ENCODE measurements around the gene QRICH1. TPM values are rescaled to one million over a fixed set of nuclear protein-coding genes. Genes with fewer than 3 reads are reported as not detected.

QRICH1 gene
- total RNA-seq, 1 donor from 2014 or later: 62.7 TPM

DNA sequence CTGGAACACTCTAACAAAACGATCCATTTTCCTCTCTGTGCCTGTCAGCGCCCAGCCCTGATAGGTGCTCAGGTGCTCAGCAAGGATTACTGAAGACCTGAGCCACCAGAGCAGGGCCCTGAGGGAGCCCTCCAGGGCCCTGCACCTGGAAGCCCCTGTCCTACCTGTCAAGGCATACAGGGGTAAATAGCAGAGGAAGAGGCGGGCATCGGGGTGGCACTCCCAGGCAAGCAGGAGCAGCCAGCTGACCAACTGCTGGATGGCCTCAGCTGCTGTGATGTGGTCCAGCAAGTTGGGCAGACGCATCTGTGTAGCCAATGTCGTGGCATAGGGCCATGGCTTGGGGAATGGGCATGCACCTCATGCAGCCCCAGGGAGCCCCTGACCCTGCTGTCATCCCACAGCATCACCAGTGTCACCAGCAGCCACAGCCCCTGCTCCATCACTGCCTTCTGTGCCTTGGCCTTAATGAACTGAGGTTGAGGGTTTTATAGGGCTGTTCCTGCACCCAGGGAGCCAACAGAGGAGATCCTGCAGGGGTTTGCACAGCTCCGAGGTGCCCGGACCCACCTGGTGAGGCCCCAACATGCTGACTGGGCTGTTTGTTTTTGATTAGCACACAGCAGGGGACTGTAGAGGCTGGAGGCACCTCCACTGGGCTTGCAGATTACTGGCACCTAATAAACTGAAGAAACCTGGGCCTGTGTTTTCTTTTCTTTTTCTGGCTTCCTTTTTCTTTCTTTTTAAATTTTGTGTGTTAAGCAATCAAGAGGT lies 94.6 kb downstream of the QRICH1 start:
- DNase-seq (ENCODE audit: low read depth, low spot score): no peak

DNA sequence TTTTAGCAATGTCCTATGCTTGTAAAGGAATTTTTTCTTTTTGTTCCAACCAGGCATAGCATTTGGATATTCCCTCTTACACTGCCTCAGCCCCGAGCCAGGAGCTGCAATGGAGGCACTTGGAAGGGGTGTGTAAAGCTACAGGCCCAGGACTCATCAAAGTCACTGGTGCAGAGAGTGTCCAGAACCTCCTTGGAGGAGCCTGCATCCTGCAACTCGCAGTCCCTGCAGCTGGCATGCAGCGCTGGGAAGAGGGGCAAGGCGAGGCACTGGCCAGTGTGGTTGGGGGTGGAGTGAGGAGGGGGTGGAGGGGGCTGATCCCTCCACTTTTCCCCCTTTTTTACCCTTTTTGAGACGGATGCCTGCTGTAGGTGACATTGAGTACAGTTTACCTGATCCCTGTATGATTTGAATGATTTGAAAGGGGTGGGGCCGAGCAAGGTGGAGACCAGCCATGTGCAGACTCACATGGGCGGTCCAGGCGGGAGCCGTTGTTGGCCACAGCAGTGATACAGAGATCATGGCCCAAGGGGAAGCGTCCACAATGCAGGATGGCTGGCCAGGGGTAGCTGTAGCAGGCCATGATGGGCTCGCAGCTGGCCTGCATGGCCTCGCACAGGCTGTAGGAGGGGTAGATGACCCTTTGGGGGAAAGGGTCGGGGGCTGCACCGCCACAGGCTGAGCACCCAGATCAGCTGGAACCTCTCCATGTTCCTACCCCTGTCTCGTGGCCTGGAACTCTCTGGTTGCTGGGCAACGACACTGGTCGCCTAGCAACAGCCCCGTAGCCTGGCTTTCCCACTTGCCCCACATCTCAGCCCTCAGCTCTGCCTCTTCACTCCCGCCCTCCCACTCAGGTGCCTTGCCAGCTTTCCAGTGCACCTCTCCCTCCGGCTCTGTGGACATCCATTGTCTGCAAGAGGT lies 95.9 kb downstream of the QRICH1 start:
- no peak for DNase-seq (ENCODE audit: low read depth, low spot score)

DNA sequence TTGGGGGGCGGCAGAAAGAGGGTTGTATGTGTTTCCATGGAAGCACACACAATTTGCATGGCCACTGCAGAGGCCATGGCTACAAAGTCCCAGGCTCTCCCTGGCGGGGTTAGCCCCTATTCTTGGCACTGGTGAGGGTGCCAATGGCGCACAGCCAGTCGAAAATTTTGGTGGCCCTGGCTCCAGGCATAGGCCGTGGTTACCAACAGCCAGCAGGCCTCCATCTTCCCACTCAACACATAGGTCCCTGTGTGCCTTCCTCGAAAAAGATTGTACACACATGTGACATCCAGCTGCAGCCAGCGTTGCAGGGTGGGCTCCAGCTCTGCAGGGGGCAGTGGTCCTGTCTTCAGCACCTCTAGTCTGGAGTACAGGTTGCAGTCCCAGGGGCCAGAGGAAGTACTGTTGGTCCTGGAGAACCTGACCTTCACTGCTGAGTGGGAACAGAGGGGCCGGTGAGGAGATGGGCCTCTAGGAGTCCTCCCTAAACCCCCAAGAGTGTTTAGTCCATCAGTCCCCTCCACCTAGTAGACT lies 96.7 kb downstream of the QRICH1 start:
- DNase-seq (ENCODE audit: low read depth, low spot score): no peak

DNA sequence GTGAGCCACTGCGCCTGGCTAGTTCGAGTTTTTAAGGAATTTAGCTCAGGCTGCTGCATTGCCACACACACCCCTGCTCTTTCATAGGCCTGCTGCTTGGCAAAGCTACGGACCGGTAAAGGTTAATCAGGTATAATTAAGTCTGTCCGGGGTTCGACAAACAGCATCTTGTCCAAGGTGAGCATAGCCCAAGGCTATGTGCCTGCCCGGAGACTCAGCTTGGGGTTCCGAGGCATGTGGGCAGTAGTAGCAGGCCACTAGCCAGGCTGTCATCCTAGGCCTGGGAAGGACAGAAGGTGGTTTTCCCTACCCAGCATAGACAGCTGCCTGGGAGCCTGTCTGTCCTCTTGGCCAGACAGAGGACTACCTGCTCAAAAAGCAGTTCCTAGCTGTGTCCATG lies 97.2 kb downstream of the QRICH1 start:
- DNase-seq (ENCODE audit: low read depth, low spot score): no peak

DNA sequence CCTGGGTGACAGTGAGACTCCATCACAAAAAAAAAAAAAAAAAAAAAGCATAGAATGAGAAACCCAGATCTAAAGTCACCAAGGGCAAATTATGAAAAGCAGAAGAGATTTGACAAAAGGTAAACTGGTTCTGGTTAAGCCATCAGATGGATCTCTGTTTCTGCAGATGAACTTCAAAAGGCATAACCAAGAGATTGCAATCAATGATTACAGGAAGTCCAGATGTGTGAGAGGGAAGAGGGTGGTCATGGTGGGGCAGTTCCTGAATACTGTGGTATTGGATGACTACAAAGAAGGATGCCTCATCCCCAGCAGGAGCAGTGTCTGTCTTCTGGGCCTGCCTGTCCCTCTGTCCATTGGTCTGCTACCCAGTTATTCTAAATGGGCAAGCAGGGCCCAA lies 100.0 kb downstream of the QRICH1 start:
- DNase-seq (ENCODE audit: low read depth, low spot score): no peak

DNA sequence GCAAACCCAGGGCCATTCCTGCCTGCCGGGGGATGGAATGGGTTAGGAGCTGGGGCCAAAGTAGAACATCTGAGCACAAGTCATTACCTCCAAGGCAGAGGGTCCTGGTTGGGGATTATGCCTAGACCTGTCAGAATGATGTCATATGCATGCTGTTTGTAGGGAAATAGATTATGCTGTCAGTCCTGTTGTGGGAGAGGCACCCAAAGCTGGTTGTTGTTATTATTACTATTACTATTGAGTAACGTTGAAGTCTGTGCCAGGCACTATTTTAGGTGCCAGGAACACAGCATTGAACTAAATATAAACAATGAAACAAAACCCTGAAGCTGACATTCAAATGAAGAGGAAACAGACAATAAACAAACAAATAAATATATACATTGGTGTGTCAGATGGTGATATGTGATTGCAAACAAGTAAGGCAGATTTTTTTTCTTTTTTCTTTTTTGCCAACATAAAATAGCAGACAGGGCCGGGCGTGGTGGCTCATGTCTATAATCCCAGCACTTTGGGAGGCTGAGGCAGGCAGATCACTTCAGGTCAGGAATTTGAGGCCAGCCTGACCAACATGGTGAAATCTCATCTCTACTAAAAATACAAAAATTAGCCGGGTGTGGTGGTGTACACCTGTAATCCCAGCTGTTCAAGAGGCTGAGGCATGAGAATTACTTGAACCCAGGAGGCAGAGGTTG lies 101.9 kb downstream of the QRICH1 start:
- DNase-seq (ENCODE audit: low read depth, low spot score): no peak

DNA sequence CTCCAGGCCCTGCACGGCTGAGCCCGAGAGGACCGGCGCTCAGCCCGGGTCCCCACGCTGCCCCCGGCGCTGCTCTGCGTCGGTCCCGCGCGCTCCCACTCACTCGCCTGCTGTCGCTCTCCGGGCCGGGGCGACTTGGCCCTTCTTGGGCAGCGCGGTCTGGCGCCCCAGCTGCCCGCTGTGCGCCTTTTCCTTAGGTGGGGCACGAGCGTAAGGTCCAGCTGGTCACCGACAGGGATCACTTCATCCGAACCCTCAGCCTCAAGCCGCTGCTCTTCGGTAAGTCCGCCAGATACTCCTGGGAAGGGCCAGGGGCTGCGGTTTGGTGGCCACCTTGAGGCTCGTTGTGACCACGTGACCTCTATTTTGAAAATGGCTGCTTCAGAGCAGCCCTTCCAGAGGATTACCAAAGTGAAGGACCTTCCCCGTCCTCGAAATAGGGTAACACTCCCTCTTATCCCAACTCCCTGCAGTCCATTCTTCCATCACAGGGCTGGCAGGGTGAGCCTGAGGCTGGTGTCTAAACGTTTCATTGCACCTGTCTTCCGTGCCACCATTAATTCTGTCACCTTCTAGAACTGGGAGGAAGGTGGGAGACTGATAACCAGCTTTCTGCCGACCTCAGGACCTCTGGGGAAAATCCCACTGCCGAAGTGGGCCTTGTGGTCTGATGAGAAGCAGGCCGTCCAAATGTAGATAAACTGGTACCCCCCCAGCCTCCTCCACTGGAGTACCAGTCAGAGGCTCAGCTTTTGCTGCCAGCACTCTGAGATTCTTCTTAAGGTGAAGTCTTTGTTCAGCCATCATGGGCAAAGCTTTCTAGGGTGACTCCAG lies 103.0 kb downstream of the QRICH1 start:
- no peak for DNase-seq (ENCODE audit: low read depth, low spot score)

DNA sequence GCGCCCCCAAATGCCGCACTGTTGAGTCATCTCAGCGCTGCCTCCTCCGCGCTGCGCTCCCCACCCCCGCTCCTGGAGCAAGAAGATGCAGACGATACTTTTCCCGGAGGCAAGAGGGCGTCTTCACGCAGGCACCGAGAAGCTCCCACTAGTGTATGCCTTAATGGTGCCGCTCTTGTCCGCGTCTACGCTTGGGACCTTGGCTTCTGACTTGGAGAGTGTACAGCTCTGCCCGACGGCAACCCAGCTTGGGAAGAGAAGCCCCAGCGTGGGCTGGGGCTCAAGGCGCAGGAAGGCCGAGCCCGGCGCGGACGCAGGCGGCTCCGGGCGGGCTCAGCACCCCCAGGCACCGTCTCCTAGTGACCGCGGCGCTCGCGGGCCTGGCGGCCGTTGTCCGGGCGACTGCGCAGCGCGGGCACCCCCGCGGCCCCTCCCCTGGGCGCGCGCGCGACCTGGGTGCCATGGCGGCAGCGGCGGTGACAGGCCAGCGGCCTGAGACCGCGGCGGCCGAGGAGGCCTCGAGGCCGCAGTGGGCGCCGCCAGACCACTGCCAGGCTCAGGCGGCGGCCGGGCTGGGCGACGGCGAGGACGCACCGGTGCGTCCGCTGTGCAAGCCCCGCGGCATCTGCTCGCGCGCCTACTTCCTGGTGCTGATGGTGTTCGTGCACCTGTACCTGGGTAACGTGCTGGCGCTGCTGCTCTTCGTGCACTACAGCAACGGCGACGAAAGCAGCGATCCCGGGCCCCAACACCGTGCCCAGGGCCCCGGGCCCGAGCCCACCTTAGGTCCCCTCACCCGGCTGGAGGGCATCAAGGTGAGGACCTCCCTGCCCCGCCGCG lies 103.9 kb downstream of the QRICH1 start, which contains the start of gene P4HTM:
Gene P4HTM, plus strand, starts transcription at position 446 of the 840 bp plus-strand sequence. Its CDS starts 16 bp downstream, at position 462.
- peak; percentile 66 for DNase-seq (ENCODE audit: low read depth, low spot score)

DNA sequence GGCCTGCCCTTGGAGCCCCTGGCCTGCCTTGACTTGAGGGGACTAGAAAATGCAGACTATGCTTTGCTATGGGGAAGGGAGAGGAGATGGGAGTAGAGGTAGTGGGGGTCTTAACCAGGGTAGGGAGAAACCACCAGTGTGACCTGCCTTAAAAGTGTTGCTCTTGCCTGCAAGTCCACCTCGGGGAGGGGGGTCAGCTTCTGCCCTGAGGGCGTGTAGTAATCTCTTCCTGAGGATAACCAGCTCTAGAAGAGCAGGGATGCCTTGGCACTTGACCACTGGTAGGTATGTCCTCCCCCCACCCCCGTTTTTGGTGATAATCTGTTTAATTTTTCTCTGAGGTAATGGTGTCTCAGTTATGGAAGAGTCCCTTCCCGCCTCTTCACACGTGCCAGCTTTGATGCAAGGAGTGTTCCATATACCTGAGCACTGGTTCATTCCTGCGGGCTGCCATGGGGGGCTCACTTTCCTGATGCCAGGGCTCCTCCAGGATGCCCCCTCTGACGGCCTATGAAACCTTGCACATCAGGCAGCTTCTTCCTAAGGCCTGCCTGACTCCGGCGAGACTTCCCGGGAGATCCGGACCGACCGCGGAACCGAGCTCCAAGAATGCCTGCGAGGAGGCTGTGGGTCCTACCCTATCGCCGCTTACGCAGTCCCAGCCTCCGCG lies 104.6 kb downstream of the QRICH1 start:
- DNase-seq (ENCODE audit: low read depth, low spot score): no peak

DNA sequence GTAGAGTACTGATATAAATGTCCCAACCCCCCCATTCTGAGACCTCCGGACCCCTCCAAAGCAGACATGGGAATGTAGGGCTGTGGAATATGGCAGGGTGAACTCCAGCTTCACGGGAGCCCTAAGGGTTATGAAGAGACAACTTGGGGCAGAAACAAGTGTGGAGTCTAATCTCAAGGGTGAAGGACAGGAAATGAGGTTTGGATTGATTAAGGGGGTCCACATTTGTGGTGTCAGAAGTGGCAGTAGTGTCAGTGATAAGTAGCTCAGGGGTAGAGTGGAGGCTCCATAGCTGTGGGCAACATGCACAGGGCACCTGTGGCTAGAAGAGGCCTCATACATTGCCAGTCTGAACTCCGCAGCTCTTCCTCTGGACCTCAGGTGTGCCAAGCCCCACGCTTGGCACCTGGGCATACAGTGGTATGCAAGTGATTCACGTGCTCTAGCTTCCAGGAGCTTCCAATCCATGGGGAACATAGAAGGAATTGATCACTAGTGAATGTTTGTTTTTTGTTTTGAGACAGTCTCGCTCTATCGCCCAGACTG lies 108.0 kb downstream of the QRICH1 start:
- DNase-seq (ENCODE audit: low read depth, low spot score): no peak

DNA sequence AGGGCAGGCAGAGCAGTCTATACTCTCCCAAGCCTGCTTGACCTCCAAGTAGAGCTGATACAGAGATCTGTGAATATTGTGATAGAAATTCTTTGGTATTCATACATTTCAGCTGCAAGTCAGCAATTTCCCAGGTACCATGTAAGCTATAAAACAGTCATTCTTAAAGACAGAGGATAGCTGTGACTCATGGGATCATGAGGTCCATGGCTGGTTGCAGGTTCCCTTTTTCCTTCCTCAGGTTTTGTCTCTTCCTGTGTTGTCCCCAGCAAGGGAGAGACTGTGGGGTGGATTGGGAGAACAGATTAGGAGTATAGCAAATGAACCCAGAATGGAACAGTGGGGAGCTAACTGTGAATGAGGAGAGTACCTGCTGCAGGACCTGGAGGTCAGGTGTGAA lies 109.2 kb downstream of the QRICH1 start:
- DNase-seq (ENCODE audit: low read depth, low spot score): no peak

DNA sequence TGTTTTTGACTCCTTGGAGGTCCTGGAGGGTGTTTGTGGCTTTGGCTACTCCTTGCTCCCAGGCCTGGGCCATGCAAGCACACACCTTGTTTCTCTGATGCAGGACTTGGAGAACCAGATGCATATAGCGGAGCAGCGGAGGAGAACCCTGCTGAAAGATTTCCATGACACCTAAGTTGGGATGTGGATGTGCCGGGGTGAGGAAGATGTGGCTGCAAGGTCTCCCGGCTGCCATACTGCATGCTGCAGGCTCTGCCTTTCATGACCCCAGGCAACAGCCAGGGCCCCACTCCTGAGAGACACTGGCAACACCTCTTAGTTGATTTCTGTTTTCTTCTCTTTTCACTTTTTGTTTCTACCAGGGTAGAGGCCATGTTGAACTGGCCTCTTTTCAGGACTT lies 110.8 kb downstream of the QRICH1 start:
- DNase-seq (ENCODE audit: low read depth, low spot score): no peak

DNA sequence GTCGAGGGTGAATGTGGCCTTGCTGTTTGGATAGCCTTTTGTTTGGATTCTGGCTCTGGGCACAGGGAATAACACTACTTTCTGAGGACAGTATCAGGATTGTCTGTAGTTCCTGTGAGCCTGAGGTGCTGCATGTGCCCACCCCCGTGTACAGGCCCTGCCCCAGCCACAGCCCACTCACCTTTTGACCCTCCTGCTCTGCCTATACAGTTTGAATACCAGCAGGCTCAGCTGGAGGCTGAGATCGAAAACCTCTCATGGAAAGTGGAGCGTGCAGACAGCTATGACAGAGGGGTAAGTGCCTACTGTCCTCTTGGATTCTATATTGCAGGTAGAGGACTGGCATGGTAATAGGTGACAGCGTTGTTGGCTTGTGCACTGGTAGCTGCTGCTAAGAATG lies 111.2 kb downstream of the QRICH1 start:
- no peak for DNase-seq (ENCODE audit: low read depth, low spot score)

DNA sequence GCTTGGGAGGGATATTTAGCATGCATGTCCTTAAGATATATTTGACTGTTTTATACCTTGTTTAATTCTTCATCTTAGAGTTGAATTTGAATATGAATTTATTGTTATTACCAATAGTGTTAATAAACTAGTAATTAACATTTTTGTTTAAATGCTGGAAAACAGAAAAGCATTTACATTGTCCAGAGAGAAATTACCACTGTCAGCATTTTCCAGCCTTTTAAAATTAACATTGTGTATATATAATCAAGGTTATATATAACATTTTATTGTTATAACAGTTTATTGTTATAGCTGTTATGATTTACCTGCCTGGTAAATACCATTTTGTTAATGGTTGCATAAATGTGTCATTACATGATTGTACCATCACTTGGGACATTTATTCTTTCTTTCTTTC lies 111.9 kb downstream of the QRICH1 start:
- DNase-seq (ENCODE audit: low read depth, low spot score): no peak

DNA sequence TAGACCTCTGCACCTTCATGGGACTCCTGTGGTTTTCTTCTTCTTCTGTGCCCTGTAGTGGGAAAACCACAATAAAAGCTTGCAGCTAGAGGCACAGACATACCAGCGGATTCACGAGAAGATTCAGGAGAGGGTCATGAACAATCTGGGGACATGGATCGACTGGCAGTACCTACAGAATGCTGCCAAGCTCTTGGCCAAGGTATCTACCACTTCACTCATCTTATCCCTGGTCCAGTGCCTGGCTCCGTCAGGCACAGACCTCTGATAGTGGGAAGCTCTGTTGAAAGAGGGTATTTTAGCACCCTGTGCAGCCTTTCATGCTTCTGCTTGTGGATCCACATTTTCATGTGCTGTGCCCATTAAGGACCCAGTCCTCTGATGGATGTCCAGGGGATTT lies 113.6 kb downstream of the QRICH1 start:
- no peak for DNase-seq (ENCODE audit: low read depth, low spot score)
